Sigmoid colon (tissue), 4 donors: ENCODE measurements around the gene DDX1.

Source experiments
- CTCF ChIP-seq, 4 experiments: fragments of 450-650 bp in 3 of 4; fragments of 200-600 bp in 1 of 4; IDR thresholded peaks; one replicate each; pipeline ENCODE4 v1.5.1; 2016 to 2019; ENCODE audit warnings: antibody characterized with exemption in 4 of 4, mild to moderate bottlenecking in 3 of 4, moderate library complexity in 2 of 4
- EP300 ChIP-seq, 4 donors: sonication (generic); formaldehyde crosslinking; IDR thresholded peaks; one replicate each; pipeline ENCODE4 v1.6.1; 2017; ENCODE audit warnings: antibody characterized with exemption in 4 of 4
- POLR2AphosphoS5 ChIP-seq, 4 donors: sonication (generic); formaldehyde crosslinking; IDR thresholded peaks; one replicate each; pipeline ENCODE4 v1.6.1; 2017; ENCODE audit warnings: antibody characterized with exemption in 4 of 4

DNA sequence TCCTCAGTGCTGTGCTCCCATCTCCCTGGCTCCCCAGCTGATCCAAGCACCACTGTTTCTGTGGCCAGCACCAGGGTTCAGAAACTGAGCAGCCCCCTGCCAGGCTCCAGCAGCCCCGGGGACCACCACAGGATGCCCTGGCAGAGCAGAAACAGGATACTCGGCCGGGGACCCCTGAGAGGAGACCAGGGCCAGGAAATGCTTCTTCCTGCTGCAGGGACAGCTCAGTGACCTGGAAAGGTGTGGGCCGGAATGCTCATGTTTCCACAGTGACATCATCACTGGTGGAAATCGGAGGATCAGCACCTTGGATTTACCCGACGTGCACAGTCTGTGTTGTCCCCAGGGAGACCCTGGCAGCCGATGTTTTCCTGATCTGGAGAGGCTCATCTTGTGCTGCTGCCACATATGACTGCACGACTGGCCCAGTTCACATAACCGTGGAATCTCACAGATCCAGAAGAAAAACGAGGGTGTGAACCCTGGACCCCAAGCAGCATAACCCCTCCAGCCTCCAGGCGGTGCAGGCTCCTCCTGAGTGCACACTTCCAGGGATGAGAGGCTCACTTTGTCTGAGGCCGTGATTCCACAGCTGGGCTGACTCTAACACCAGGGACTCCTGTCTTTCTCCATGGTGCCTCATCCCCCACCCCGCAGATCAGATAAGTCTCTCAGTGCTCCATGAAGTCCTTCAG, 58.0 kb downstream of the DDX1 start:
- TF ChIP-seq CTCF (IDR thresholded peaks at IDR 0.05) (no peak), POLR2AphosphoS5 (IDR thresholded peaks at IDR 0.05) (no peak), EP300 (IDR thresholded peaks at IDR 0.05) (no peak)
